Measurements from ENCODE around the gene SRP68. TPM values are rescaled to one million over a fixed set of nuclear protein-coding genes. Genes with fewer than 3 reads are reported as not detected.
A peak's percentile ranks its signal among the peaks of the same experiment; 100 is the strongest.

The SRP68 gene
- total RNA-seq, 6 experiments from 2014 or later: 95.3 to 104 (median 100.0) TPM

DNA sequence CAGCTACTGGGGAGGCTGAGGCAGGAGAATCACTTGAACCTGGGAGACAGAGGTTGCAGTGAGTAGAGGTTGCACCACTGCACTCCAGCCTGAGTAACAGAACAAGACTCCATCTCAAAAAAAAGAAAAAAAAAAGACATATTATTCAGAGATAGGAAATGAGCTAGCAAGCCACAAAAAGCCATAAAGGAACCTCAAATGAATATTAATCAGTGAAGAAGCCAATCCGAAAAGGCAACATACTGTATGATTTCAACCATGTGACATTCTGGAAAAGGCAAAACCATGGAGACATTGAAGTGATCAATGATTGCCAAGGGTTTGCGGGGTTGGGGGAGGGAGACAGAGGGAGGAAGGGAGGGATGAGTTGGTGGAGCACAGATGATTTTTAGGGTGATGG lies 39.6 kb upstream of the SRP68 start:
- Mint-ChIP-seq H3K27me3 (ENCODE audit: insufficient read depth) (peaks cover 3% of the 10 kb centered on the region), H3K4me1 (ENCODE audit: low read depth) (no peaks in the 10 kb centered on the region), H3K27ac (no peak overlapping the region), H3K36me3 (ENCODE audit: low read depth) (no peaks in the 10 kb centered on the region), H3K4me3 (no peak overlapping the region), H3K9me3 (no peaks in the 10 kb centered on the region)
- DNase-seq: no peak
- TF ChIP-seq, protein P1, sequence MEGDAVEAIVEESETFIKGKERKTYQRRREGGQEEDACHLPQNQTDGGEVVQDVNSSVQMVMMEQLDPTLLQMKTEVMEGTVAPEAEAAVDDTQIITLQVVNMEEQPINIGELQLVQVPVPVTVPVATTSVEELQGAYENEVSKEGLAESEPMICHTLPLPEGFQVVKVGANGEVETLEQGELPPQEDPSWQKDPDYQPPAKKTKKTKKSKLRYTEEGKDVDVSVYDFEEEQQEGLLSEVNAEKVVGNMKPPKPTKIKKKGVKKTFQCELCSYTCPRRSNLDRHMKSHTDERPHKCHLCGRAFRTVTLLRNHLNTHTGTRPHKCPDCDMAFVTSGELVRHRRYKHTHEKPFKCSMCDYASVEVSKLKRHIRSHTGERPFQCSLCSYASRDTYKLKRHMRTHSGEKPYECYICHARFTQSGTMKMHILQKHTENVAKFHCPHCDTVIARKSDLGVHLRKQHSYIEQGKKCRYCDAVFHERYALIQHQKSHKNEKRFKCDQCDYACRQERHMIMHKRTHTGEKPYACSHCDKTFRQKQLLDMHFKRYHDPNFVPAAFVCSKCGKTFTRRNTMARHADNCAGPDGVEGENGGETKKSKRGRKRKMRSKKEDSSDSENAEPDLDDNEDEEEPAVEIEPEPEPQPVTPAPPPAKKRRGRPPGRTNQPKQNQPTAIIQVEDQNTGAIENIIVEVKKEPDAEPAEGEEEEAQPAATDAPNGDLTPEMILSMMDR (IDR thresholded peaks at IDR 0.05): no peak

DNA sequence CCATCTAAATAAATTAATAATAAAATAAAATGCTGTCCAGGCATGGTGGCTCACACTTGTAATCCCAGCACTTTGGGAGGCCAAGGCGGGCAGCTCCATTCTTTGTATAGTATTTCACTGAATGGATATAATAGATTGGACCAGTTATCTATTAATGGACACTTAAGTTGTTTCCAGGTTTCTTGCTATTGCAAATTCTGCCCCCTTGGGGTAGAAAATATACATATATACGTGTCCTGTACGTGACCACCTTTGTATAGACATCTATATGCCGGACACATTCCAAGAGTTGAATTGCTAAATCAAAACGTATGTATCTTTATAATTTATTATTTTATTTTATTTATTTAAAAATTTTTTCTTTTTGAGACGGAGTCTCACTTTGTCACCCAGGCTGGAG lies 35.2 kb upstream of the SRP68 start:
- Mint-ChIP-seq H3K4me3 (no peak overlapping the region), H3K27ac (no peak overlapping the region), H3K36me3 (ENCODE audit: low read depth) (0 out of 2 replicates have a peak, but pooled peaks cover 4% of the 10 kb centered on the region), H3K27me3 (ENCODE audit: insufficient read depth) (peaks cover 3% of the 10 kb centered on the region), H3K4me1 (ENCODE audit: low read depth) (peaks cover 9% of the 10 kb centered on the region), H3K9me3 (no peaks in the 10 kb centered on the region)
- TF ChIP-seq, protein P1 (IDR thresholded peaks at IDR 0.05): peak; percentile 51; the same call in 1 of the 2 replicates
- DNase-seq: no peak

DNA sequence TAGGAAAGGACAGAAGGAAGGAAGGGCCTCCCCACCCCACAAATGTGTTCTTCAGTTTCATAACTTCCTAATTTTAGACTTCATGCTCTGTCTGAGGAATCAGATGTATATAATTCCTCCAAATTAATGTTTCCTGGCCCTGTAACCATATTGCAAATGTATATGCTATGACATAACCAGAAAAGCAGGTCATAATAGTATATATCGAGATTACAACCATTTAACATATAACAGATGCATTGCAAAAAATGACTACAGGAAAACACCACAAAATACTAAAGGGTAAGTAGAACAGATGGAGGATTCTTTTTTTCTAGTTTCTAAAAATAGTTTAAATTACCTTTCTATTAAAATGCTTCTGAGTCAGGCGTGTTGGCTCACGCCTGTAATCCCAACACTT lies 34.4 kb upstream of the SRP68 start:
- Mint-ChIP-seq H3K27ac (no peak overlapping the region), H3K27me3 (ENCODE audit: insufficient read depth) (peaks cover 3% of the 10 kb centered on the region), H3K9me3 (no peaks in the 10 kb centered on the region), H3K36me3 (ENCODE audit: low read depth) (peaks cover 5% of the 10 kb centered on the region; the same call in 1 of the 2 replicates), H3K4me1 (ENCODE audit: low read depth) (peaks cover 10% of the 10 kb centered on the region), H3K4me3 (no peak overlapping the region)
- TF ChIP-seq, protein P1 (IDR thresholded peaks at IDR 0.05): no peak
- no peak for DNase-seq

DNA sequence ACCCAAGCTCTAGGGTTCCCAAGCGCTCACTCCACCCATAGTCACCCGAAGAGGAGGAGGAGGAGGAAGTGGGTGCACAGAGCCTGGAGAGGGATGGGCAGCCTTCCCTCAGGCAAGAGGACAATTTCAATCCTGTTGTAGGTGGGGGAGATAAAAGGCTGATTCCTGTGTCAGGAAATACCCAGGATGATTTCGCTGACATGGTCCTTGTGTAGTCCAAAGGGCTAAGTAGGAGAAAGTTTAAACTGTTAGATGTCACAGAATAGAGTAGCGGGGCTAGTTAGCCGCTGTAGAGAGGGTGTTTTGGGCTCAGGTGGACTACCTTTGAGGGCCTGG lies 32.5 kb upstream of the SRP68 start:
- Mint-ChIP-seq H3K9me3 (no peaks in the 10 kb centered on the region), H3K4me1 (ENCODE audit: low read depth) (peaks cover 10% of the 10 kb centered on the region), H3K27me3 (ENCODE audit: insufficient read depth) (peaks cover 3% of the 10 kb centered on the region; the same call in 1 of the 2 replicates), H3K4me3 (no peak overlapping the region), H3K27ac (peak overlapping the region; percentile 16; the same call in 1 of the 2 replicates), H3K36me3 (ENCODE audit: low read depth) (peaks cover 16% of the 10 kb centered on the region; the same call in 1 of the 2 replicates)
- DNase-seq: no peak
- TF ChIP-seq, protein P1 (IDR thresholded peaks at IDR 0.05): no peak

DNA sequence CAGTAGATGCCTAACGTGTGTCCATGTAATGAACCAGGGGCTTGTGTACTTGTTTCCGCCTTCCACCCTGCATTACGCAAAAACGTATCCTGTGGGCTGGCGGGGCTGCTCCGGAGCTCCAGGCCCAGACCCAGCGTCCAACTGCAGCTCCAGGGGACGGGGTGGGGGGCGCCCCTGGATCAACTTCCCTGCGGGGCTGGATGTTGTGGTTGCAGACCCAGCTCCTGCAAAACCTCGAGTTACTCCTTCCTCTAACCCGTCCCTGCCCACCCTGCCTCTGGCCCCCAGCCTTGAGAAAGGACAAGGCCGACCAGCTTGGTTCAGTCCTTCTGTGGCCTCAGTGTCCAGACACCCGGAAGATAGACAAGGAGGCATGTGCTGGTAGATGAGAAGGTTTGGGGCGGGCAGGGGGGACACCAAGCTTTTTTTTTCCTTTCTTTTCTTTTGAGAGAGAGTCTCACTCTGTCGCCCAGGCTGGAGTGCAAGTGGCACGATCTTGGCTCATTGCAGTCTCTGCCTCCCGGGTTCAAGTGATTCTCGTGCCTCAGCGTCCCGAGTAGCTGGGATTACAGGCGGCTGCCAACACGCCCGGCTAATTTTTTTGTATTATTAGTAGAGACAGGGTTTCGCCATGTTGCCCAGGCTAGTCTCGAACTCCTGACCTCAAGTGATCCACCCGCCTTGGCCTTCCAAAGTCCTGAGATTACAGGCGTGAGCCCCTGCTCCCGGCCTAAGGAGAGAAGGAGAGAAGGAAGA lies 32.0 kb upstream of the SRP68 start:
- Mint-ChIP-seq H3K4me1 (ENCODE audit: low read depth) (peaks cover 10% of the 10 kb centered on the region), H3K36me3 (ENCODE audit: low read depth) (peaks cover 20% of the 10 kb centered on the region; the same call in 1 of the 2 replicates), H3K4me3 (peak overlapping the region; percentile 99), H3K27me3 (ENCODE audit: insufficient read depth) (peaks cover 3% of the 10 kb centered on the region; the same call in 1 of the 2 replicates), H3K9me3 (no peaks in the 10 kb centered on the region), H3K27ac (peak overlapping the region; percentile 96; the same call in 1 of the 2 replicates)
- TF ChIP-seq, protein P1 (IDR thresholded peaks at IDR 0.05): no peak
- no peak for DNase-seq

All from HFFc6 (cell line).